C4-2B (cell line): ENCODE results near the gene FBXW12.

Source experiments
- ZFX ChIP-seq: fragments of 450-650 bp; IDR thresholded peaks from 2 replicates; pipeline ENCODE4 v1.6.1; 2017
- TF ChIP-seq, protein P1 (sequence below): fragments of 450-650 bp; conservative IDR thresholded peaks from 2 replicates; pipeline ENCODE4 v1.5.1; 2017; ENCODE audit warnings: mild to moderate bottlenecking

DNA sequence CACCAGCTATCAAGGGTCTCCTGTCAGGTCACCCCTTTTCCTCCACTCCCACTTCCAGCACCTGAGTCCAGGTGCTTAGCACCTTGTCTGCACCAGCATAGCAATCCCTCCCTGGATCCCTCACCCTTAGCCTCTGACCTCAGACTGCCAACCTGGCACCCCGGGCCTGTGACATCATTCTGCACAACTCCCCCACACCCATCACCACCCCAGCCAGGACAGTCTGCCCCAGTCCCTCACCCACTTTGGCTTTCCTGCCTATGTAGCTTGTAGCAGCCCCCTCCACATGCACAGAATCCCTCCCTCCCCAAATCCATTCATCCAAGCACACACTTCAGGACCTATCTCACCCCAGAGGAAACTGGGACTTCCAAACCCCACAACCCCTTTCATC lies 58.7 kb downstream of the FBXW12 start:
- TF ChIP-seq, protein P1, sequence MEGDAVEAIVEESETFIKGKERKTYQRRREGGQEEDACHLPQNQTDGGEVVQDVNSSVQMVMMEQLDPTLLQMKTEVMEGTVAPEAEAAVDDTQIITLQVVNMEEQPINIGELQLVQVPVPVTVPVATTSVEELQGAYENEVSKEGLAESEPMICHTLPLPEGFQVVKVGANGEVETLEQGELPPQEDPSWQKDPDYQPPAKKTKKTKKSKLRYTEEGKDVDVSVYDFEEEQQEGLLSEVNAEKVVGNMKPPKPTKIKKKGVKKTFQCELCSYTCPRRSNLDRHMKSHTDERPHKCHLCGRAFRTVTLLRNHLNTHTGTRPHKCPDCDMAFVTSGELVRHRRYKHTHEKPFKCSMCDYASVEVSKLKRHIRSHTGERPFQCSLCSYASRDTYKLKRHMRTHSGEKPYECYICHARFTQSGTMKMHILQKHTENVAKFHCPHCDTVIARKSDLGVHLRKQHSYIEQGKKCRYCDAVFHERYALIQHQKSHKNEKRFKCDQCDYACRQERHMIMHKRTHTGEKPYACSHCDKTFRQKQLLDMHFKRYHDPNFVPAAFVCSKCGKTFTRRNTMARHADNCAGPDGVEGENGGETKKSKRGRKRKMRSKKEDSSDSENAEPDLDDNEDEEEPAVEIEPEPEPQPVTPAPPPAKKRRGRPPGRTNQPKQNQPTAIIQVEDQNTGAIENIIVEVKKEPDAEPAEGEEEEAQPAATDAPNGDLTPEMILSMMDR = no peak
- TF ChIP-seq ZFX = no peak
